Transverse colon (tissue), 3 donors: ENCODE data around the gene SMG6.

Experiments used
- CTCF ChIP-seq, 5 experiments: fragments of 200-600 bp in 3 of 5; fragments of 450-650 bp in 2 of 5; sonication (generic) in 3 of 5; IDR thresholded peaks; 1 replicate in 2 of 5; 2 replicates in 3 of 5; pipeline ENCODE4 v1.5.1; 2016 to 2017; ENCODE audit warnings: antibody characterized with exemption in 5 of 5, inconsistent platforms in 3 of 5, mild to moderate bottlenecking in 2 of 5, moderate library complexity in 1 of 5
- EP300 ChIP-seq: sonication (generic); formaldehyde crosslinking; IDR thresholded peaks from one replicate; pipeline ENCODE4 v1.6.1; 2017; ENCODE audit warnings: antibody characterized with exemption, low read depth
- POLR2A ChIP-seq: fragments of 450-650 bp; IDR thresholded peaks from one replicate; pipeline ENCODE4 v1.6.1; 2016; ENCODE audit warnings: antibody characterized with exemption, mild to moderate bottlenecking, moderate library complexity

- TF ChIP-seq EP300 = no peak
- TF ChIP-seq CTCF (IDR thresholded peaks at IDR 0.05) = no peak
- TF ChIP-seq POLR2A = no peak
Measured at GRCh38 chr17:2122641-2123302, 180.8 kb downstream of the SMG6 start.
